ENCODE results near the gene C22orf39.

The C22orf39 gene

DNA sequence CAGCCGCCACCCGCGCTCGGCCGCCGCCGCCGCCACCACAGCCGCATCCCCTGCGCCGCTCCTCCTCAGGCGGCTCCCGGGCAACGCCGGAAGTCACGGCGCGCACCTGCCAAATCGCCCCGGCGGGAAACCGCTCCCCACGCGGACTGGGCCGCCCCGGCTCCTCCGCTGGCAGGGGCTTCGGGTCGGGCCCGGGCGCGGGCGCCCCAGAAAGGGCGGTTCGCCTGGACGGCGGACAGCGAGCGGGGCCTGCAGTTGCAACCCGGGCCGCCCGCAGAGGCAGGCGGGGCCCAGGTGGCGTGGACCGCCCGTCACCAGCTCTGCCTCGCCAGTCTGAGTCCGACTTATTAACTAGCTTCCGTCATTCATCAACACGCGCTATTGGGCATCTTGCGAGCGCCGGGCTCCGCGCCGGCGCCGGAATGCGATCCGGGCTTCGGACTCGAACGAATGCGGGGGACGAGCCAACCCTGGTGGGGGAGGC, 15.8 kb downstream of the C22orf39 start, which contains the start of gene HIRA:
HIRA (minus strand) TSS at position 85 of the 484 bp plus-strand sequence. CDS start 257 bp downstream, outside the sequence.
- in situ Hi-C loops (cut with MboI; ENCODE audit: low sequenced_read_pairs) = no loop called here

DNA sequence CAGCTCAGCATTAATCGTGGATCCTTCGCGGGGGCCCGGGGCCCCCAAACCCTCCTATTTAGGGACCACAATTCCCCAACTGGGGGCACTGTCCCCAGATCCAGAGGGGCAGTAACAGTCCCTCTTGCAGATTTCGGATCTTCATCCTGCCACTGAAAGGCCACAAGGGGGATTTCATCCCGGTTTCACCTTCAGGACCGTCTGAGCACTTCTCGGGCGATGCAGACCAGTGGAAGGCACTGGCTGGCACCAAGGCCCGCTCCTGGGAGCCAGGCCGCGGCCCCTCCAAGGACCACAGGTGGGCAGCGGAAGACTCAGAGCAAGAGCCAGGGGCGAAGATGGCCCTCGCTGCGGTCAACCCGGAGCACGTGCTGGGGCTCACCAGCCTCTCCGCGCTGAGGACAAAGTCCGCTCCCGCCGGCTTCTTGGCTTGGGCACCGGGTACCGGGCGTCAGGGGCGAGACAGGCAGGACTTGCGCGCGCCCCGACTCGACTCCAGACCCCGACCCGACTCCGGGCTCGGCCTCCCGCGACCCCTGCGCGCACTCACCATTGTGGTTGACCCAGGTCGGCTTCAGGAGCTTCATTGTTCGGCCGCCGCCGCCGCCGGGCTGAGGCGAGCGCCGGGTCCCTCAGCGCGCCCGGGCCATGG, 16.5 kb downstream of the C22orf39 start:
- in situ Hi-C loops (cut with MboI; ENCODE audit: low sequenced_read_pairs) = no loop called here

- in situ Hi-C loops (cut with MboI; ENCODE audit: low sequenced_read_pairs) = no loop called here
Observed at GRCh38 chr22:19429950-19430889, 17.3 kb downstream of the C22orf39 start.

DNA sequence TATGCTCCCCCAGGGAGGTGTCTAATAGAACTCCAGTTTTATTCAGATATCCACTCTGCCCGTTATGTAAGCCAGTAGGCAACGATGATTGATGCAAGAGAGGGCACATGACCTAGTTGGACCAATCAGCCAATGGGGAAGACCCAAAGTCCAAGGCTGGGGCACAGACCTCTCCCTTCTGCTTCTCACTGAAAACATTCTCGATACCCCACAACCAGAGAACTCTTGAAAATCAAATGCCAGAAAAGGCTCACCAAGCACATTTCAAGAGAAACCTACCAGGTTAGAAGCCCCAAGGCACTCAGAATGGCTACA, 23.4 kb downstream of the C22orf39 start:
- in situ Hi-C loops (cut with MboI; ENCODE audit: low sequenced_read_pairs) = no loop called here

GRCh38 chr22:19422440-19423301, 24.8 kb downstream of the C22orf39 start:
- in situ Hi-C loops (cut with MboI; ENCODE audit: low sequenced_read_pairs) = no loop called here

DNA sequence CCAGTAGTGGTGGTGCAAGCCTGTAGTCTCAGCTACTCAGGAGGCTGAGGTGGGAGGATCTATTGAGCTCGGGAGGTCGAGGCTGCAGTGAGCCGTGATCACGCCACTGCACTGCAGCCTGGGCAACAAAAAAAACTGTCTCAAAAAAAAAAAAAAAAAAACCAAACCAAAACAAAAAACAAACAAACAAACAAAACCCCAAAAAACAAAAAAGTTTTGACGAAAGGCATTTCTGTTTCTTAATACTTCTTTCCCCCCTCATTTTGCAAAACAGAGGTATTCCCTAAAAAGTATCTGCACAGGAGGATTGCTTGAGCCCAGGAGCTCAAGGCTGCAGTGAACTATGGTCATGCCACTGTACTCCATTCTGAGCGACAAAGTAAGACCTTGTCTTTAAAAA, 27.2 kb downstream of the C22orf39 start:
- in situ Hi-C loops (cut with MboI; ENCODE audit: low sequenced_read_pairs) = no loop called here

DNA sequence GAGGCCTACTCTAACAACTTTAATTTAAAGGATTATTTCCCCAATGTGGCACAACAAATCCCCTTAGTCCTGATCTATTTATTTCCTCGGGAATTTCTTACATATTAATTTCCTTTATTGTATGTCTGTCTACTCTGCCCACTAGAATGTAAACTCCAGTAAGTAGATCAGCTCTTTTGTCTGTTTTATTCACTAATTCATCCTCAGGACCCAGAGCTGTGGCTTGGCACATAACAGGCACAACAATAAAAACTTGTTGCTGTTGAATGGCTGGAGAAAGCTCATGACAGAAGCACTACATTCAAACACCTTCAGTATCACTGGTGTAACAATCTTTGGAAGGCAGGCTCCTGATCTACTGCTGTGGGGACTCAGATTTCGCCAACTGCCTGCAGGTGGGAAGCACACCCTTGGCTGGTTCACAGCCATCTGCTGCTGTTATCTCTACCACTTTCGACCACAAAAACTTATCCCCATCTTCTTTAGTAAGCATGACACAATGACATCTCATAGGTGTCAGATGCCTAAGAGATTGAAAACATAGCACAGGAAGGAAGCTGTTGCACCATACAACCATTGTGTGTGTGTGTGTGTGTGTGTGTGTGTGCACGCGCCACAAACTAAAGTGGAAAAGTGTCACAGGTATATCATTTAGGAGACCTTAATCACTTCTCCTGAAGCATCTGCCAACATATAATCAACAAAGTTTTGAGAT, 27.9 kb downstream of the C22orf39 start:
- in situ Hi-C loops (cut with MboI; ENCODE audit: low sequenced_read_pairs) = no loop called here

DNA sequence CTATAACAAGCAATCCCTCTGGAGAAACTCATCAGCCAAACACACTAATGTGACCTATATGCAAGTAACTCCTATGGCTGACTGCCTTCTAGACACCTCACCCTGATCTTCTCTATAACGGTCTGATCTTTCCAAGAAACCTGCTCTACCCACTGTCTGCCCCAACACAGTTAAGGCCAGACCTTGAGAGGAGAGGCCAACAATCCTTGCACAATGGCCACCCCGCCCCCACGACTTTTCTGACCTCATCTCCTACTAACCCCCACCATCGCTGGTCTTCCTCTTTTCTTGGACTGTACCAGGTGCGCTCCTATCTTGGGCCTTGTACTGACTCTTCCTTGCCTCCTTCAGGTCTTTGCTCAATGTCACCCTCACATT, 28.4 kb downstream of the C22orf39 start:
- in situ Hi-C loops (cut with MboI; ENCODE audit: low sequenced_read_pairs) = no loop called here

- in situ Hi-C loops (cut with MboI; ENCODE audit: low sequenced_read_pairs) = no loop called here
Observed at GRCh38 chr22:19412923-19413322, 34.6 kb downstream of the C22orf39 start.

DNA sequence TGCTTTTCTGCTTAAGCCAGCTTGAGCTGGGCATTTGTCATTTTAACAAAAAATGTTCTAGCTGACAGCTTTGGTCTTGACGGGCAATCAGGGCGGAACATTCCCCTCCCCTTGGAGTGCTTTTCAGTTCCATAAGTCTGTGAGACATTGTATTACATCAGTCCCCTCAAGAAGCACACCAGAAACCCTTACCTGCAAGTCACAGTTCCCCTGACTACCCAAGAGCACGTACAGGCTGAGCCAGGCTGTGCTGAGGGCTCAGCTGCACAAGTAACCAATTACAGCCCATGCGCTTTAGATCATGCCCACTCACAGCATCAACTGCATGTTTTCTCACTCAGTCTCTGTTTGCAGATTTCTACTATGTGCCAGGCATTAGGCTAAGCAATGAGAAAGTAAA, 35.0 kb downstream of the C22orf39 start:
- in situ Hi-C loops (cut with MboI; ENCODE audit: low sequenced_read_pairs) = no loop called here

DNA sequence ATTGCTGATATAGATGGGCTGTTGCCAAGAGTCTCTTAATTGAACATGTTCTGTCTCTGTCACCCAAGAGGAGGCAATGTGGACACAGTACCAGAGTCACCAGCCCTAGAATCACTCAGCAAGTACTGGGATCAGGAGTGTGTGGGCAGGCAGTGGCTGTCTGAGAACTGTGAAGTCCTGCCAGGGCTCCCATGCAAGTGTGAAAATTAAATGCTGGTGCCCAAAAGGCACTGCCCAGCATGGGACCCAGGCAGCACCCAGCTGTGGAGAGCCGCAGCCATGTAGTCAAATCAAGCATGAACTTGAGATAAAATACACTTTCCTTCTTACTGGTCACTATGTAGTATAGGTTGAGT, 35.8 kb downstream of the C22orf39 start:
- in situ Hi-C loops (cut with MboI; ENCODE audit: low sequenced_read_pairs) = no loop called here

- in situ Hi-C loops (cut with MboI; ENCODE audit: low sequenced_read_pairs) = no loop called here
Observed at GRCh38 chr22:19410941-19411689, 36.4 kb downstream of the C22orf39 start.

GRCh38 chr22:19407649-19408606, 39.6 kb downstream of the C22orf39 start:
- in situ Hi-C loops (cut with MboI; ENCODE audit: low sequenced_read_pairs) = no loop called here

DNA sequence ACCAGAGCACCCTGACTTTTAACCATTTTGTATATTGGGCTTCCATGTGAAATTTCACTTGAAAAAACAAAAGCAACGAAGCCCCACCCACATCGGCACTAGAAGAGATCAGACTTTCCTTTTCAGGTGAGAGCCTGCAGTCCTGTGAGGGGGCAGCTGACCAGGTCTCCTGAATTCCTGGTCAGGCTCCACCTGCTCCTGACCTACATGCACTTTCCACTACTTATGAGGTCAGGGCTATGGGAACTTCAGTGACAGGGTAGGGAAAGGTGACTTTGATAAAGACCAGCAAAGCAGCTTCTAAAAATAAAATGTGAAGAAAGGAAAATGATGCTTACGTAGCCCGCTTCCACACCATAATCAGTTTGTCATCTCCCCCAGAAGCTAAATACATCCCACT, 40.7 kb downstream of the C22orf39 start:
- in situ Hi-C loops (cut with MboI; ENCODE audit: low sequenced_read_pairs) = no loop called here

- in situ Hi-C loops (cut with MboI; ENCODE audit: low sequenced_read_pairs) = no loop called here
Observed at GRCh38 chr22:19406281-19406811, 41.2 kb downstream of the C22orf39 start.

GRCh38 chr22:19405652-19406051, 41.9 kb downstream of the C22orf39 start:
- in situ Hi-C loops (cut with MboI; ENCODE audit: low sequenced_read_pairs) = no loop called here

- in situ Hi-C loops (cut with MboI; ENCODE audit: low sequenced_read_pairs) = no loop called here
Observed at GRCh38 chr22:19405133-19405532, 42.4 kb downstream of the C22orf39 start.

DNA sequence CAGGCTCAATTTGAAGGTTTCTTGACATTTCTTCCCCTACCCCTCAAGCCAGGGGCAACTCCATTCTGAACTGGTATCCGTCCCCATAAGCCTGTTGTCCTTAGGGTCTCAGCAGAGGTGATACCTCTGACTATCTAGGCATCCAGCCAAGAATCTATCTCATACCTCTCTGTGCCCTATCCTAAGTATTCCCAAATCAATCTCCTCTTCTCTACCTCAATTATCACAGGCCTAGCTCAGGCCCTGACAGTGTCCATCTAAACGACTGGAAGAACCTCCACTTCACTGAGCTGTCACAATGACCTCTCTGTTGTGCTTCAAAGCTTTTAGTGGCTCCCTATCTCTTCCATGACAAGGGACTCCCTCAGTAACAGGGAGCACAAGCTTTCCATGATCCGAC, 42.8 kb downstream of the C22orf39 start:
- in situ Hi-C loops (cut with MboI; ENCODE audit: low sequenced_read_pairs) = no loop called here
